HG02759 (cell line): ENCODE data around the gene DSN1.
A peak's percentile ranks its signal among the peaks of the same experiment; 100 is the strongest.

Experiments used
- ATAC-seq: cut with Tn5 transposase; IDR thresholded peaks from one replicate; pipeline ENCODE4 v1.9.1; 2021; ENCODE audit warnings: mild to moderate bottlenecking, moderate library complexity; ENCODE audit not compliant: unreplicated experiment

Gene DSN1

GRCh38 chr20:36758276-36758675 is 15.3 kb downstream of the DSN1 start:
- ATAC-seq, result no peak

DNA sequence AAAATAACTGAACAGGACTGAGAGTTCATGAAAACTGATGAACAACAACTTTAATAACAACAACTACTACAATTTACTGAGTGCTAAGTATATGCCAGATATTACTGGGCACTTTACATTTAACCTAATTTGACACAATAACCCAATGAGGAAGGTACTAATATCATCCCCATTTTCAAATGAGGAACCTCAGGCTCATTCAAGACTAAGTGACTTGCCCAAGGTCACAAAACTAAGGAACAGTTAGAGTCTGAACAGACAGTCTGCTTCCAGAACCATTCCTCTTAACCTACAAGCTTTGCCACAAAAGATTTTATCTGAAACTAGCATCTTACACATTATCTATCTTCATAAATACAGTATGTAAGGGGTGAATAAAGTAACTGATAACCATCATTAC is 17.1 kb downstream of the DSN1 start:
- ATAC-seq, result no peak

DNA sequence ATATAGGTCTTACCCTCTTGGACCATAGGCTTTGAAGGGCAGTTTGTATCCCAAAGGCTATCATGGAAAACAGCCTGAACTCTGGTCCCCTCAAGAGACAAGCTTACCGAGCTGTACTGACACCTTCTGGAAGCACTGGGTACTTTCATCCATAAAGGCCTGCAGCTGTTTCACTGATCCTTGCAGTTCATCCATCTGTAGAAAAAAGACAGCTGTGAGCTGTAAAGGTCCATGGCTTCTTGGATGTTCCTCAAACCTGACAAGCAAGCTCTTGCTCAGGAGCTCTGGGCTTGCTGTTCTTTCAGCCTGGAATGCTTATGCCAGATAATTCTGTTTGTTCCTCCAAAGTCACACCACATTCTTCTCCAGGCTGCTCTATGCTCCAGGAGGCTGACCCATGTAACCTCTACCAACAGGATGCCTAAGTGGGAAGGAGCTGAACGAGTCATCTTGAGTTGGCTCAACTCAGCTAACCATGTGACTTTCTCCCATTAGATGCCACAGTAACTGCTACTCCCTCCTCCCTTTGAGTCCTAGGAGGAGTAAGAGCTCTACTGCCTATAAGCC is 18.8 kb downstream of the DSN1 start:
- ATAC-seq, result no peak

DNA sequence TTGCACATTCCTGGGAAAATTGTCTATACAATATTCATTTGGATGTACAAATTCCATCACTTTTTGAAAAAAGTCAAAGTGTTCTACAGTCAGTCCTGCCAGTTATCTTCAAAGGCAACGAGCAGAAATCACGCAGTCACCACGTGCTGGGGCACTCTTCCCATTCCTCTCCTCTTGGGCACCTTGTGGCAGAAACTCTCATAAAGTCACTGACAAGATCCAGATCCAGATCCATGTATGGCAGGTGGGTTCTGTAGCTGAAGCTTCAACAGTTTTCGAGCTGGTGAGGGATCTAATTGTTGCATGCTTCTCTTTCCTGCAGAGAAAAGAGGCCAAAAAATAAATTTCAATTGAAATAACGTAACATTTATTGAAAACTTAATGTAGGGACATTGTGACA is 21.0 kb downstream of the DSN1 start:
- no peak for ATAC-seq

GRCh38 chr20:36745927-36746659 is 27.5 kb downstream of the DSN1 start, which contains the start of gene NDRG3:
Gene NDRG3 (minus strand): TSS chr20:36746090. CDS start chr20:36721735, 24,355 bp downstream.
- peak; percentile 94 for ATAC-seq

GRCh38 chr20:36745234-36745926 is 28.2 kb downstream of the DSN1 start:
- ATAC-seq, result peak; percentile 53

- no peak for ATAC-seq
Observed at GRCh38 chr20:36744764-36745191, 28.8 kb downstream of the DSN1 start.

- ATAC-seq, result no peak
Observed at GRCh38 chr20:36744243-36744642, 29.3 kb downstream of the DSN1 start.

GRCh38 chr20:36742558-36742957 is 31.0 kb downstream of the DSN1 start:
- ATAC-seq, result no peak

DNA sequence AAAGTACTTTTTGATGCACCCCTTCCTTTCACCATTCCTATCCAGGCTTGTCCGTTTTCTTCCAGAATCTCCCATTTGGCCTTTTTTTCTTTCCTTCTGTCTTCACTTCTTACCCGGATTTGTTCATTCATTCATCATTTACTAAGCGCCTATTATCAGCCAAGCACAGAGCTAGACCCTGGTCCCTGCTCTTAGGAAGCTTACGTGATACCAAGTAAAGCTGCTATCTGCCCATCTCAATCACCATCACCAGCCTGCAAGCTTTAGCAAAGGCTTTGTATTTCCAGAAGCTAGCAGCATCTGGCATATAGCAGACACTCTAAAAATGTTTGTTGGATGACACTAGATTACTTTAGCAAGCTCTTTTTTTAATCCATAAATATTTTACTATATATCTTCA is 32.5 kb downstream of the DSN1 start:
- ATAC-seq, result no peak

DNA sequence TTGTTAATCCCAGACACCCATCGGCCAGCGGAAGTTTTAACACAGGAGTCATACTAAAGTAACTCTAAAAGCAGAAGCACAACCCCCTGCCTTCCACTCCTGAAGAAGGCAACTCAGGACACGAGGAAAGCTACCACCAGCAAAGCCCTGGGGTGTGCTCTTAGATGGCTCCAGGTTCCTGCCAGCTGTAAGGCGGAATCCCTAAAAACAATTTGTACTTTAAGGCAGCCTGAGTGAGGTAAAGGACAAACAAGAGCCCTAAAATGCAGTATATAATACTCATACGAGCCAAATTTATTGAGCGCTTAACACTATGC is 36.4 kb downstream of the DSN1 start:
- ATAC-seq, result no peak

GRCh38 chr20:36736451-36737182 is 36.9 kb downstream of the DSN1 start:
- no peak for ATAC-seq

GRCh38 chr20:36732456-36732855 is 41.1 kb downstream of the DSN1 start:
- no peak for ATAC-seq

GRCh38 chr20:36728986-36729385 is 44.6 kb downstream of the DSN1 start:
- no peak for ATAC-seq

GRCh38 chr20:36726168-36726567 is 47.4 kb downstream of the DSN1 start:
- no peak for ATAC-seq

DNA sequence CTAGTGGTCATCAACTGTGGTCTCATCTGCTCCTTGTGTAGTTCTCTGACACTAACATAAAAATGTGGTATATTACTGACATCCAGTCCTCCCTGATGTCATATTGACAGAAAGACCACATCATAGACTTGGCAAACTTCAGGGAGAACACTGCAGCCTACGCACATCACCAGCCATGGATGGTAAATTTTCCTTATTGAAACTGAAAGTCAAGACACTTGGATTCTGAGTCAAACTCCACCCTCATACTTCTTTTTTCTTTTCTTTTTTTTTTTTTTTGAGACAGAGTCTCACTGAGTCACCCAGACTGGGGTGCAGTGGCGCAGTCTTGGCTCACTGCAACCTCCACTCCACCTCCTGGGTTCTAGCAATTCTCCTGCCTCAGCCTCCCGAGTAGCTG is 53.1 kb downstream of the DSN1 start:
- ATAC-seq, result no peak

DNA sequence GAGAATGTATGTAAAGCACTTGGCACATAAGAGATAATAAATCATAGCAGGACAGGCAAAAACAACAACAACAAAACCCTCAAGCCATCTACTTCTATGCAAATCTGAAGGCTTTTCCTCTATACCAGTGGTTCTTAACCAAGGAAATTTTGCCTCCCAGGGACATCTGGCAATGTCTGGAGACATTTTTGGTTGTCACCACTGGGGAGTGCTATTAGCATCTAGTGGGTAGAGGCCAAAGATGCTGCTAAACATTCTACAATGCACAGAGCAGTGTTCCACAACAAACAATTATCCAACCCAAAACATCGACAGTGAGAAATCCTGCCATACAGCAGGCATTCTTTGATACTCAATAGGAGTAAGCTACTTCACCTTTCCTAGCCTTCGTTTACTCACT is 55.9 kb downstream of the DSN1 start:
- ATAC-seq, result no peak

DNA sequence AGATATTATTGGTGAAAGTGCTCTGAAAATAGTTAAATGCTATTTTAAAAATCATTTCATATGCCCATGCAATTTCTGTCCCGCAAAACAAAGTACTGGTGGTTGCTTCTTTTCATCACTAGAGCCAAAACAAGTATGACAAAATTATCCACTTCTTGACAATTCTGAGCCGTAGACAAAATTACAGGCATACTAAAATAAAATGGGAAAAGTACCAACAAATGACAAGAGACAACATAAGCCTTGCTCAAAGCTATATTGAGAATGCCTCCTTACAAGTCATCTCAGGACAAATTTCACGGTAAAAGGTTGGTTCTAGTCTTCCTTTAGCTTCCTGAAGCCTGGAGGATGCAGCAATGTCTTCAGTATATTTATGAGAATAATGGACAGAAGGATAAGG is 56.5 kb downstream of the DSN1 start:
- ATAC-seq, result no peak

GRCh38 chr20:36712775-36713174 is 60.8 kb downstream of the DSN1 start:
- no peak for ATAC-seq

DNA sequence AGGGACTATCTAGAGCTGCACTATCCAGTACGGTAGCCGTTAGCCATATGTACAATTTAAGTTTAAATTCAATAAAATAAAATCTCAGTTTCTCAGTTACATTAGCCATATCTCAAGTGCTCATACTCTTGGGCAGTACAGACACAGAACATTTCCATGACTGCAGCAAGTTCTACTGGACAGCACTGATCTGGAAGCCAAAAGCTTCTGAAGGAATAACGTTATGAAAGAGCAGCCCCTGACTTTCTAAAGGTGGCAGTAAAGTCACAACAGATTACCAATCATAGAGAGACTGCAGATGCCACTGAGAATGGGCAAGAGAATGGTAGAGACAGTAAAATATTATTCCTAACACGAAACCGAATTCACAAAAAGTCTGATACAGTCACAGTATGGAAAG is 64.4 kb downstream of the DSN1 start:
- no peak for ATAC-seq

- no peak for ATAC-seq
Observed at GRCh38 chr20:36703530-36703929, 70.0 kb downstream of the DSN1 start.
